GM23338 (cell line): ENCODE results near the gene ATP6V1F. TPM values are rescaled to one million over a fixed set of nuclear protein-coding genes. Genes with fewer than 3 reads are reported as not detected.

Experiments used
- ATAC-seq: fragments of 200-7000 bp; cut with Tn5 transposase; 3 replicates; pipeline ENCODE4 v1.9.1; 2020
- DNase-seq: peaks from one replicate; pipeline ENCODE4 v3.0.0-alpha.2; 2015; ENCODE audit warnings: low spot score
- H2AFZ ChIP-seq: fragments of 200-600 bp; sonication (generic); 2 replicates; pipeline ENCODE4 v1.8.0; 2016; ENCODE audit warnings: antibody characterized with exemption, mild to moderate bottlenecking, moderate library complexity
- H3F3A ChIP-seq: fragments of 200-600 bp; sonication (generic); replicated peaks from 2 replicates; pipeline ENCODE4 v1.8.0; 2017; ENCODE audit warnings: antibody characterized with exemption, mixed run types, low read depth
- H3K27ac ChIP-seq: fragments of 200-600 bp; sonication (generic); 2 replicates; pipeline ENCODE4 v1.6.1; 2016; ENCODE audit warnings: low read depth
- H3K27me3 ChIP-seq: fragments of 200-600 bp; sonication (generic); 2 replicates; pipeline ENCODE4 v1.8.0; 2016; ENCODE audit warnings: mild to moderate bottlenecking, mixed run types, moderate library complexity; ENCODE audit not compliant: insufficient read depth
- H3K36me3 ChIP-seq: fragments of 200-600 bp; sonication (generic); 2 replicates; pipeline ENCODE4 v1.8.0; 2016; ENCODE audit warnings: mild to moderate bottlenecking; ENCODE audit not compliant: insufficient read depth
- H3K4me1 ChIP-seq: fragments of 200-600 bp; sonication (generic); 2 replicates; pipeline ENCODE4 v1.8.0; 2016; ENCODE audit warnings: mild to moderate bottlenecking, moderate library complexity; ENCODE audit not compliant: insufficient read depth
- H3K4me2 ChIP-seq: fragments of 200-600 bp; sonication (generic); 2 replicates; pipeline ENCODE4 v1.7.1; 2017; ENCODE audit warnings: mixed run types
- H3K4me3 ChIP-seq: fragments of 200-600 bp; sonication (generic); 2 replicates; pipeline ENCODE4 v1.6.1; 2016; ENCODE audit warnings: mixed run types
- H3K79me2 ChIP-seq: fragments of 200-600 bp; sonication (generic); replicated peaks from 2 replicates; pipeline ENCODE4 v1.8.0; 2017; ENCODE audit warnings: mild to moderate bottlenecking; ENCODE audit not compliant: insufficient read depth
- H3K9me2 ChIP-seq: fragments of 200-600 bp; sonication (generic); 2 replicates; pipeline ENCODE4 v1.8.0; 2017; ENCODE audit not compliant: insufficient read depth
- H4K20me1 ChIP-seq: fragments of 200-600 bp; sonication (generic); replicated peaks from 2 replicates; pipeline ENCODE4 v1.8.0; 2017; ENCODE audit warnings: mild to moderate bottlenecking; ENCODE audit not compliant: insufficient read depth
- H3K27ac Mint-ChIP-seq: 2 replicates; pipeline ENCODE4 v1.8.0; 2020; ENCODE audit warnings: inconsistent platforms, mild to moderate bottlenecking, moderate library complexity, mixed read lengths
- H3K27me3 Mint-ChIP-seq: 3 replicates; pipeline ENCODE4 v1.8.0; 2022; ENCODE audit warnings: low read depth, mild to moderate bottlenecking, moderate library complexity, mixed read lengths, inconsistent platforms; ENCODE audit not compliant: insufficient read depth, poor library complexity
- H3K36me3 Mint-ChIP-seq: 3 replicates; pipeline ENCODE4 v1.8.0; 2021; ENCODE audit warnings: low read depth, mild to moderate bottlenecking, inconsistent platforms, moderate library complexity, mixed read lengths
- H3K4me1 Mint-ChIP-seq: 3 replicates; pipeline ENCODE4 v1.8.0; 2020; ENCODE audit warnings: mild to moderate bottlenecking, inconsistent platforms, mixed read lengths
- H3K4me3 Mint-ChIP-seq: 3 replicates; pipeline ENCODE4 v1.8.0; 2021; ENCODE audit warnings: moderate library complexity, mild to moderate bottlenecking, inconsistent platforms, mixed read lengths
- H3K9me3 Mint-ChIP-seq: 3 replicates; pipeline ENCODE4 v1.8.0; 2020; ENCODE audit warnings: moderate library complexity, mild to moderate bottlenecking, inconsistent platforms, mixed read lengths
- EZH2 ChIP-seq: fragments of 200-600 bp; sonication (generic); IDR thresholded peaks from one replicate; pipeline ENCODE4 v1.8.0; 2017; ENCODE audit warnings: antibody characterized with exemption, mild to moderate bottlenecking, low read depth; ENCODE audit not compliant: unreplicated experiment
- EZH2phosphoT487 ChIP-seq: fragments of 200-600 bp; sonication (generic); IDR thresholded peaks from one replicate; pipeline ENCODE4 v1.8.1; 2018; ENCODE audit warnings: antibody characterized with exemption; ENCODE audit not compliant: unreplicated experiment
- JUNB ChIP-seq: IDR thresholded peaks from one replicate; pipeline ENCODE4 v1.6.1; 2016; ENCODE audit warnings: antibody characterized with exemption; ENCODE audit not compliant: unreplicated experiment
- POLR2AphosphoS5 ChIP-seq: IDR thresholded peaks from 2 replicates; pipeline ENCODE4 v1.6.1; 2016; ENCODE audit warnings: antibody characterized with exemption, low read depth
- STAT1 ChIP-seq: IDR thresholded peaks from one replicate; pipeline ENCODE4 v1.6.1; 2016; ENCODE audit warnings: antibody characterized with exemption; ENCODE audit not compliant: unreplicated experiment
- polyA plus RNA-seq: library from polyadenylated mRNA; unstranded; fragments of >200 nt; fragmentation: Nextera tagmentation; extraction: Ambion mirVana; gene quantifications from 2 replicates; pipeline ENCODE4 v1.2.1, GENCODE V29; 2016
- total RNA-seq: library from RNA; depleted of rRNA; stranded (reverse); fragments of >200 nt; shearing (Covaris generic); gene quantifications from 2 replicates; pipeline ENCODE4 v1.2.3, GENCODE V29; 2014
- TF ChIP-seq, protein P1 (sequence below), 2 experiments: fragments of 200-600 bp in 1 of 2; sonication (generic) in 1 of 2; conservative IDR thresholded peaks; 2 replicates each; pipeline versions ENCODE4 v1.5.1 to v1.6.1; 2016 to 2017; ENCODE audit warnings: antibody characterized with exemption in 2 of 2, low read depth in 2 of 2, mild to moderate bottlenecking in 2 of 2, moderate library complexity in 1 of 2
- TF ChIP-seq, protein P2 (sequence below): fragments of 250-450 bp; sonication (Bioruptor Pico); IDR thresholded peaks from 2 replicates; pipeline ENCODE4 v1.5.0; 2020; ENCODE audit warnings: mild to moderate bottlenecking, moderate library complexity

ATP6V1F gene
- total and polyA plus RNA-seq, 2 experiments from 2014 or later: 66.5 to 271 TPM

GRCh38 chr7:128879939-128880746 is 17.5 kb downstream of the ATP6V1F start:
- TF ChIP-seq, protein P1, sequence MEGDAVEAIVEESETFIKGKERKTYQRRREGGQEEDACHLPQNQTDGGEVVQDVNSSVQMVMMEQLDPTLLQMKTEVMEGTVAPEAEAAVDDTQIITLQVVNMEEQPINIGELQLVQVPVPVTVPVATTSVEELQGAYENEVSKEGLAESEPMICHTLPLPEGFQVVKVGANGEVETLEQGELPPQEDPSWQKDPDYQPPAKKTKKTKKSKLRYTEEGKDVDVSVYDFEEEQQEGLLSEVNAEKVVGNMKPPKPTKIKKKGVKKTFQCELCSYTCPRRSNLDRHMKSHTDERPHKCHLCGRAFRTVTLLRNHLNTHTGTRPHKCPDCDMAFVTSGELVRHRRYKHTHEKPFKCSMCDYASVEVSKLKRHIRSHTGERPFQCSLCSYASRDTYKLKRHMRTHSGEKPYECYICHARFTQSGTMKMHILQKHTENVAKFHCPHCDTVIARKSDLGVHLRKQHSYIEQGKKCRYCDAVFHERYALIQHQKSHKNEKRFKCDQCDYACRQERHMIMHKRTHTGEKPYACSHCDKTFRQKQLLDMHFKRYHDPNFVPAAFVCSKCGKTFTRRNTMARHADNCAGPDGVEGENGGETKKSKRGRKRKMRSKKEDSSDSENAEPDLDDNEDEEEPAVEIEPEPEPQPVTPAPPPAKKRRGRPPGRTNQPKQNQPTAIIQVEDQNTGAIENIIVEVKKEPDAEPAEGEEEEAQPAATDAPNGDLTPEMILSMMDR (conservative IDR thresholded peaks at IDR 0.05; ENCODE audit: low read depth in 2 of 2): peak; percentile 68 to 99
- TF ChIP-seq JUNB: no peak
- peak overlapping the region; percentile 39; the same call in 1 of the 2 replicates for H3K4me3 ChIP-seq
- H3F3A ChIP-seq: no peaks in the 10 kb centered on the region
- Mint-ChIP-seq H3K4me3 (0 out of 3 replicates have a peak overlapping the region, but pooled peaks have one; percentile 16), H3K27me3 (peaks cover 28% of the 10 kb centered on the region), H3K9me3 (peaks cover 3% of the 10 kb centered on the region; the same call in 1 of the 3 replicates), H3K36me3 (no peaks in the 10 kb centered on the region), H3K27ac (no peak overlapping the region), H3K4me1 (no peaks in the 10 kb centered on the region; the same call in 1 of the 3 replicates)
- peak; percentile 89 for ATAC-seq
- peaks cover 4% of the 10 kb centered on the region; the same call in 1 of the 2 replicates for H3K4me1 ChIP-seq
- H4K20me1 ChIP-seq: no peaks in the 10 kb centered on the region
- H3K4me2 ChIP-seq: peak overlapping the region; percentile 73
- peak; percentile 89 for DNase-seq
- no peaks in the 10 kb centered on the region for H3K36me3 ChIP-seq
- H3K9me2 ChIP-seq: no peaks in the 10 kb centered on the region
- no peak overlapping the region for H3K27ac ChIP-seq
- H3K79me2 ChIP-seq: no peaks in the 10 kb centered on the region
- peak overlapping the region; percentile 94; the same call in 1 of the 2 replicates for H2AFZ ChIP-seq
- no peaks in the 10 kb centered on the region for H3K27me3 ChIP-seq

DNA sequence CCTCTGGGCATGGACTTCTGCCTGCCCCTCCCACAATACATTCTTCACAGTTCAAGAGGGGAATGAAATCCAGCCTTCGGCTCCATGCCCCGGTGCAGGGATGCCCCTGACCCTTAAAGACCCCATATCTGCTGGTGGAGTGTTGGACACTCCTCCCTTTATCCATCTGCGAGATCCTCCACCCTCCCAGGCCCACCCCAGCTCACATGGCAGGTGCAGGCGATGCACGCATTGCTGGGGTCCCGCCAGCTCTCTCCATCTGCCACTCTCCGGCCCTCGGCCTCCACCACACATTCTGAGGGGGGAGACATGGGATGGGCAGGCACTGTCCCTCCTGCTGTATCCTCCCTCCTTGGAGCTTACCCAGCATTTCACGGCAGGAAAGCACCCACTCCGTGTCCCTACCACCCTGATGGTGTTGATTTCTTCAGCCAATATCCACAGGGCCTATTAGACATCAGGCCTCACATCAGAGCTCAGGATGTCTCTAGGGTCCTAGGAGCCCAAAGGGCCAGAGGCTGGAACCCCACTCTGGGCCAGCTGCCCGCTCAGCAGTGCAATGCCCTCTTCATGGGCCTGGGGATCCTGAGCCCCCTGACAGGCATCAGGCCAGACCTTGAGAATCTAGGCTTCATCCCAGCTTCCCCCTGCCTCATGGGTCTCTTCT is 18.3 kb downstream of the ATP6V1F start:
- Histone ChIP-seq H3K4me2 (no peak overlapping the region), H3K4me3 (no peak overlapping the region), H3K9me2 (no peaks in the 10 kb centered on the region), H3K36me3 (no peaks in the 10 kb centered on the region), H3K27ac (no peak overlapping the region), H3K79me2 (no peaks in the 10 kb centered on the region), H3K4me1 (peaks cover 4% of the 10 kb centered on the region; the same call in 1 of the 2 replicates), H4K20me1 (no peaks in the 10 kb centered on the region), H2AFZ (0 out of 2 replicates have a peak overlapping the region, but pooled peaks have one; percentile 69), H3F3A (no peaks in the 10 kb centered on the region), H3K27me3 (no peaks in the 10 kb centered on the region)
- TF ChIP-seq EZH2phosphoT487: no peak
- no peak for TF ChIP-seq EZH2
- TF ChIP-seq, protein P2, sequence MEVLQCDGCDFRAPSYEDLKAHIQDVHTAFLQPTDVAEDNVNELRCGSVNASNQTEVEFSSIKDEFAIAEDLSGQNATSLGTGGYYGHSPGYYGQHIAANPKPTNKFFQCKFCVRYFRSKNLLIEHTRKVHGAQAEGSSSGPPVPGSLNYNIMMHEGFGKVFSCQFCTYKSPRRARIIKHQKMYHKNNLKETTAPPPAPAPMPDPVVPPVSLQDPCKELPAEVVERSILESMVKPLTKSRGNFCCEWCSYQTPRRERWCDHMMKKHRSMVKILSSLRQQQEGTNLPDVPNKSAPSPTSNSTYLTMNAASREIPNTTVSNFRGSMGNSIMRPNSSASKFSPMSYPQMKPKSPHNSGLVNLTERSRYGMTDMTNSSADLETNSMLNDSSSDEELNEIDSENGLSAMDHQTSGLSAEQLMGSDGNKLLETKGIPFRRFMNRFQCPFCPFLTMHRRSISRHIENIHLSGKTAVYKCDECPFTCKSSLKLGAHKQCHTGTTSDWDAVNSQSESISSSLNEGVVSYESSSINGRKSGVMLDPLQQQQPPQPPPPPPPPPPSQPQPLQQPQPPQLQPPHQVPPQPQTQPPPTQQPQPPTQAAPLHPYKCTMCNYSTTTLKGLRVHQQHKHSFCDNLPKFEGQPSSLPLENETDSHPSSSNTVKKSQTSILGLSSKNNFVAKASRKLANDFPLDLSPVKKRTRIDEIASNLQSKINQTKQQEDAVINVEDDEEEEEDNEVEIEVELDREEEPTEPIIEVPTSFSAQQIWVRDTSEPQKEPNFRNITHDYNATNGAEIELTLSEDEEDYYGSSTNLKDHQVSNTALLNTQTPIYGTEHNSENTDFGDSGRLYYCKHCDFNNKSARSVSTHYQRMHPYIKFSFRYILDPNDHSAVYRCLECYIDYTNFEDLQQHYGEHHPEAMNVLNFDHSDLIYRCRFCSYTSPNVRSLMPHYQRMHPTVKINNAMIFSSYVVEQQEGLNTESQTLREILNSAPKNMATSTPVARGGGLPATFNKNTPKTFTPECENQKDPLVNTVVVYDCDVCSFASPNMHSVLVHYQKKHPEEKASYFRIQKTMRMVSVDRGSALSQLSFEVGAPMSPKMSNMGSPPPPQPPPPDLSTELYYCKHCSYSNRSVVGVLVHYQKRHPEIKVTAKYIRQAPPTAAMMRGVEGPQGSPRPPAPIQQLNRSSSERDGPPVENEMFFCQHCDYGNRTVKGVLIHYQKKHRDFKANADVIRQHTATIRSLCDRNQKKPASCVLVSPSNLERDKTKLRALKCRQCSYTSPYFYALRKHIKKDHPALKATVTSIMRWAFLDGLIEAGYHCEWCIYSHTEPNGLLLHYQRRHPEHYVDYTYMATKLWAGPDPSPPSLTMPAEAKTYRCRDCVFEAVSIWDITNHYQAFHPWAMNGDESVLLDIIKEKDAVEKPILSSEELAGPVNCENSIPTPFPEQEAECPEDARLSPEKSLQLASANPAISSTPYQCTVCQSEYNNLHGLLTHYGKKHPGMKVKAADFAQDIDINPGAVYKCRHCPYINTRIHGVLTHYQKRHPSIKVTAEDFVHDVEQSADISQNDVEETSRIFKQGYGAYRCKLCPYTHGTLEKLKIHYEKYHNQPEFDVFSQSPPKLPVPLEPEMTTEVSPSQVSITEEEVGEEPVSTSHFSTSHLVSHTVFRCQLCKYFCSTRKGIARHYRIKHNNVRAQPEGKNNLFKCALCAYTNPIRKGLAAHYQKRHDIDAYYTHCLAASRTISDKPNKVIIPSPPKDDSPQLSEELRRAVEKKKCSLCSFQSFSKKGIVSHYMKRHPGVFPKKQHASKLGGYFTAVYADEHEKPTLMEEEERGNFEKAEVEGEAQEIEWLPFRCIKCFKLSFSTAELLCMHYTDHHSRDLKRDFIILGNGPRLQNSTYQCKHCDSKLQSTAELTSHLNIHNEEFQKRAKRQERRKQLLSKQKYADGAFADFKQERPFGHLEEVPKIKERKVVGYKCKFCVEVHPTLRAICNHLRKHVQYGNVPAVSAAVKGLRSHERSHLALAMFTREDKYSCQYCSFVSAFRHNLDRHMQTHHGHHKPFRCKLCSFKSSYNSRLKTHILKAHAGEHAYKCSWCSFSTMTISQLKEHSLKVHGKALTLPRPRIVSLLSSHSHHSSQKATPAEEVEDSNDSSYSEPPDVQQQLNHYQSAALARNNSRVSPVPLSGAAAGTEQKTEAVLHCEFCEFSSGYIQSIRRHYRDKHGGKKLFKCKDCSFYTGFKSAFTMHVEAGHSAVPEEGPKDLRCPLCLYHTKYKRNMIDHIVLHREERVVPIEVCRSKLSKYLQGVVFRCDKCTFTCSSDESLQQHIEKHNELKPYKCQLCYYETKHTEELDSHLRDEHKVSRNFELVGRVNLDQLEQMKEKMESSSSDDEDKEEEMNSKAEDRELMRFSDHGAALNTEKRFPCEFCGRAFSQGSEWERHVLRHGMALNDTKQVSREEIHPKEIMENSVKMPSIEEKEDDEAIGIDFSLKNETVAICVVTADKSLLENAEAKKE (CRISPR knock-in tag): no peak
- no peak for TF ChIP-seq POLR2AphosphoS5
- TF ChIP-seq, protein P1 (conservative IDR thresholded peaks at IDR 0.05; ENCODE audit: low read depth in 2 of 2): no peak
- TF ChIP-seq STAT1: no peak
- H3K36me3 Mint-ChIP-seq: no peaks in the 10 kb centered on the region
- H3K9me3 Mint-ChIP-seq: peaks cover 3% of the 10 kb centered on the region; the same call in 1 of the 3 replicates
- ATAC-seq: no peak
- H3K4me1 Mint-ChIP-seq: no peaks in the 10 kb centered on the region; the same call in 1 of the 3 replicates
- no peak overlapping the region for H3K4me3 Mint-ChIP-seq
- H3K27me3 Mint-ChIP-seq: peaks cover 30% of the 10 kb centered on the region
- DNase-seq: no peak
- H3K27ac Mint-ChIP-seq: no peak overlapping the region
